Astrocyte of the cerebellum (primary cell): ENCODE measurements around the gene PLIN4.

Experiments
- DNase-seq: peaks from one replicate; pipeline ENCODE4 v3.0.0-alpha.2; 2011; ENCODE audit warnings: low read depth
- H3K4me3 ChIP-seq: 2 replicates; pipeline ENCODE4 v1.5.1; 2011; ENCODE audit warnings: mild to moderate bottlenecking, low read depth, low read length, moderate library complexity
- in situ Hi-C: cut with HindIII; loops from 2 replicates; pipeline ENCODE4 v1.10.0; 2017; ENCODE audit warnings: low sequenced_read_pairs
- TF ChIP-seq, protein P1 (sequence below): IDR thresholded peaks from 2 replicates; pipeline ENCODE4 v1.5.1; 2012; ENCODE audit warnings: low read length, low read depth, moderate library complexity, mild to moderate bottlenecking; ENCODE audit errors: missing control alignments

PLIN4 gene

DNA sequence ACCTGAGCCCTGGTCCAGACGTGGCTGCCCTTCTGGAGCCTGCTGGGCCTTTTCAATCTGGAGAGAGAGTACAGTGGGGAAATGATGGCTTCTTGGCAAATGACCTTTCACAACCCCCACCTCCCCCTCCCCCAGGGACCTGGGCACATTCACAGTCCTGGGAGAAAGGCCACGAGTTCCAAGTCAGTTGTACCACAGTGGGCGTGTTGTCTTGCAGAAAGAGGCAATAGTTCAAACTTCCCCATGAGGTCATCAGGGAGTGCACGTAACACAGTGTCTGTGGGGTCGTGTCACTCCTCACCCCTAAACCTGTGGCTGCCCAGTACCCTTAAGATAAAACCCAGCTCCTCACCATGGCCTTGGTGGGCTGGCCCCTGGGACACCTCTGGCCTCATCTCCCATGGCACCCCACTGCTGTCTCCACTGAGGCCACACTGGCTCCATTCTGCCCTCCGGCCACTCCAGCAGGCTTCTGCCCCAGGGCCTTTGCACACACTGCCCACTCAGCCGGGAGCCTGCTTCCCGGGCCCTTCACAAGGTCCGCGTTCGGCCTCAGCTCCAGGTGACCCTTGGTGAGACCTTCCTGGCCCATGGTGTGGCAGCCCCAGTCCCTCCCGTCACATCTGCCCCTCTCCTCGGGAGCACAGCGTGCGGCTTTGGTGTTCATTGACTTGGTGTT lies 13.3 kb downstream of the PLIN4 start:
- no peak for DNase-seq
- in situ Hi-C loops, result no loop called here
- no peak overlapping the region for H3K4me3 ChIP-seq
- TF ChIP-seq, protein P1, sequence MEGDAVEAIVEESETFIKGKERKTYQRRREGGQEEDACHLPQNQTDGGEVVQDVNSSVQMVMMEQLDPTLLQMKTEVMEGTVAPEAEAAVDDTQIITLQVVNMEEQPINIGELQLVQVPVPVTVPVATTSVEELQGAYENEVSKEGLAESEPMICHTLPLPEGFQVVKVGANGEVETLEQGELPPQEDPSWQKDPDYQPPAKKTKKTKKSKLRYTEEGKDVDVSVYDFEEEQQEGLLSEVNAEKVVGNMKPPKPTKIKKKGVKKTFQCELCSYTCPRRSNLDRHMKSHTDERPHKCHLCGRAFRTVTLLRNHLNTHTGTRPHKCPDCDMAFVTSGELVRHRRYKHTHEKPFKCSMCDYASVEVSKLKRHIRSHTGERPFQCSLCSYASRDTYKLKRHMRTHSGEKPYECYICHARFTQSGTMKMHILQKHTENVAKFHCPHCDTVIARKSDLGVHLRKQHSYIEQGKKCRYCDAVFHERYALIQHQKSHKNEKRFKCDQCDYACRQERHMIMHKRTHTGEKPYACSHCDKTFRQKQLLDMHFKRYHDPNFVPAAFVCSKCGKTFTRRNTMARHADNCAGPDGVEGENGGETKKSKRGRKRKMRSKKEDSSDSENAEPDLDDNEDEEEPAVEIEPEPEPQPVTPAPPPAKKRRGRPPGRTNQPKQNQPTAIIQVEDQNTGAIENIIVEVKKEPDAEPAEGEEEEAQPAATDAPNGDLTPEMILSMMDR, result no peak

DNA sequence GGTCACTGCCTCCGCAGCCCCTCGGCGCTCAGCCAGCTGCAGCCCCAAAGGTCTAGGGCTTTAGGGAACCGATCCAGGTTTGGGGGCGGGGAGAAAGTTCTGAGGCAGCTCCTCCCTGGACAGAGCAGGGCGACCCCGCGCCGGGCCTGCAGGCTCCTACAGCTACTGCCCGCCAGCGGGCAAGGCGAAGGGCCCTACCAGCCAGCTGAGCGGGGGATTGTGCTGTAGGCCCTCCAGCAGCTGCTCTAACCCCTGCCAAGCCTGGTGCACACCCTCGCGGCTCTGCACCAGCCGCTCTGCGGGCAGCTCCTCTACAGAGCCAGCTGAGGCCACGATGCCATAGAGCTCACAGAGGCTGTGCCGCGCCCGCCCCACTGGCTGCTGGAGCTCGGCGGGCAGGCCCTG lies 14.0 kb downstream of the PLIN4 start:
- TF ChIP-seq, protein P1, result no peak
- DNase-seq, result no peak
- in situ Hi-C loops, result no loop called here
- H3K4me3 ChIP-seq, result no peak overlapping the region

DNA sequence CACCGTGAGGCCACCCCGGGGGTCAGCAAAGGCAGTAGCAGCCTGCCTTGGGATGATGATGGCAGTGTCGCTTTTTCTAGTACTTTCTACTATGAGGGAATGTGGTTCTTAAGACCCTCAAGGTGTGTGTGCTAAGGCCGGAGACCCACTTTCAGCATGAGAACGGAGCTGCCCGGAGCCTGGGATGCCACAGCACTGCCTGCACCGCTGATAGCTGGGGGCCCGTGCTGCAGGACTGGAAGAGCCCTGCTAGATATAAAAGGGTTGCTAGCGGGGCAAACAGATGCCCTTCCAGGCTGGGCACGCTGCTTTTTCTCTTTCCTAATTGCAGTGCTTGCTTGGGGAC lies 14.5 kb downstream of the PLIN4 start:
- no peak for DNase-seq
- in situ Hi-C loops, result no loop called here
- no peak overlapping the region for H3K4me3 ChIP-seq
- TF ChIP-seq, protein P1, result no peak

DNA sequence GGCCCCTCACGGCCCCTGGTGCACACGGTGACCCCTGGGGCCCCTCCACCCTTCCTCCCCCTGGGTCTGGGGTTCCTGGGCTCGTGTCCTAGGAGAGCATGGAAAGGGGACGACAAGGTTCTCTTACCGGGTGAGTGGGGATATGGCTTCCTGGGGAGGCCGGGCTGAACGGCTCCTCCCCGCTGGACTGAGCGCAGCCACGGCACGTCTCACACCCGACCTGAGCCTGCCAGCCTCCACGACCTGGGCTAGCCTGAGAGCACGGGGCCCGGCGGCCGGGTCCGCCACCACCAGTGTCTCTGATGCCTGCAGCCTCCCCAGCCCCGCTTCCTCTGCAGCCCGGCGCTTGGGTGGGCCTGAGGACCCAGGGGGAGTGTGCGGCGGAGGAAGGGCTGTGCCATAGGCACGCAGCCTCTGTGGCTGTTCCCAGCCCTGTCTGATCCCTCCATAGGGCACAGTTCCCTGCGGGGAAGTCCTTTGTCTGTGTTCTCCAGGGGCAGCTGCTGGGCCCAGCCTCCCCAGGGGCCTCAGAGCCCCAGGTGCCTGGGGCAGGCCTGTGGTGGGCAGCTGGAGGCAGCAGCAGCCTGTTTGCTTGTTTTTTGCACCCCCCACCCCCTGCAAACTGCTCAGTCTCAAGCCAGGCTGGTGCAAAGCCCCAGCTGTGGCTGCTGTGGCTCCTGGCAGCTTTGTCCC lies 15.0 kb downstream of the PLIN4 start:
- DNase-seq, result no peak
- H3K4me3 ChIP-seq, result no peak overlapping the region
- TF ChIP-seq, protein P1, result no peak
- in situ Hi-C loops, result no loop called here

DNA sequence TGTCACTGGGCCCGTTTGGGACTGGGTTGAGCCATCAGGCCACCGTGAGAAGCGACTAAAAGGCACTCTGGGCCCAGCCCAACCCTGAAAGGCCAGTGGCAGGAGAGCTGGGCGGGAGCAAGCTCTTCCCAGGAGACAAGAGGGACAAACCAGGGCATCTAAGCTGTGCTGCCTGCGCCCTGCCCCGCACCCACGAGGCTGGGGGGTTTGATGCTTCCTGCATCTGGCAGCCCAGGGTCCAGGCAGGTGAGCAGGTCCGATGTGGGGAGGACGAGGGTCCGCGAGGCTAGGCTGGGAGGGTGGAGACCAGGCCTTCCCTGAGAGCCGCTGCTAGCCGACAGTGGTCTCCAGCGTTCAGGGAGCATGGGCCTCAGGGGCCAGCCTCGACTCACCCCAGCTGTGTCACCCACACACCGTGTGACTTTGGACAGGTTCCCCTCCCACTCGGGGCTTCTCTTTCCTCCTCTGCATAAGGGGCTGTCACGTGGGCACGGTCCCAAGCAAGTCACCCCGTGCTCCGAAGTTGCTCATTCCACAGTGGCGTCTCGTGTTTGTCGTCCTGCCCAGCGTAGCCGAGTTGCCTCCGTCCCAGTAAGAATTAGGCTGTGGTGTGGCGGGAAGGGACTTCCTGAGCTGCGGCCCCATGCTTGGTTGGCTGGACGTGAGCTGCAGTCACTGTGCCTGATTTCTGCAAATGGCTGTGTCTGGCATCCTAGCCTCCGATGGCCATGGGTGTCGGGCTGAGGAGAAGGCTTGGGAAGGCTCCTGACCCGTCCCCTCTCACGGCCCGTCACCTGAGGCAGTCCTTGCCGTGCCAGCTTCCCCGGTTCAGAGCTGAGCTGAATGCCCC lies 15.8 kb downstream of the PLIN4 start:
- H3K4me3 ChIP-seq, result no peak overlapping the region
- in situ Hi-C loops, result no loop called here
- TF ChIP-seq, protein P1, result no peak
- no peak for DNase-seq

DNA sequence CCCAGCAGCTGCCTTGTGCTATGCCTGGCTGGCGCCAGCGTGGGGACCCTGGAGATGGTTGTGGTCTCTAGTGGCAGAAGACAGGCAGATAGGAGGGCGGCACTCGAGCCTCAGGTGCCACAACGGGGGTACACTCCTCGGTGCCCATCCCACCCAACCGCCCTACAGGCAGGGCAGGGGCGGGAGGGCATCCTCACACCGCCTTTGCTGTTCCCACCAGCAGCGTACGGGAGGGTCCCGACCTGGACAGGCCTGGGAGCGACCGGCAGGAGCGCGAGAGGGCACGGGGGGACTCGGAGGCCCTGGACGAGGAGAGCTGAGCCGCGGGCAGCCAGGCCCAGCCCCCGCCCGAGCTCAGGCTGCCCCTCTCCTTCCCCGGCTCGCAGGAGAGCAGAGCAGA lies 16.6 kb downstream of the PLIN4 start:
- H3K4me3 ChIP-seq, result no peak overlapping the region
- TF ChIP-seq, protein P1, result no peak
- in situ Hi-C loops, result no loop called here
- DNase-seq, result no peak
